Measurements from ENCODE around the gene SVIP.
A peak's percentile ranks its signal among the peaks of the same experiment; 100 is the strongest.

The SVIP gene

DNA sequence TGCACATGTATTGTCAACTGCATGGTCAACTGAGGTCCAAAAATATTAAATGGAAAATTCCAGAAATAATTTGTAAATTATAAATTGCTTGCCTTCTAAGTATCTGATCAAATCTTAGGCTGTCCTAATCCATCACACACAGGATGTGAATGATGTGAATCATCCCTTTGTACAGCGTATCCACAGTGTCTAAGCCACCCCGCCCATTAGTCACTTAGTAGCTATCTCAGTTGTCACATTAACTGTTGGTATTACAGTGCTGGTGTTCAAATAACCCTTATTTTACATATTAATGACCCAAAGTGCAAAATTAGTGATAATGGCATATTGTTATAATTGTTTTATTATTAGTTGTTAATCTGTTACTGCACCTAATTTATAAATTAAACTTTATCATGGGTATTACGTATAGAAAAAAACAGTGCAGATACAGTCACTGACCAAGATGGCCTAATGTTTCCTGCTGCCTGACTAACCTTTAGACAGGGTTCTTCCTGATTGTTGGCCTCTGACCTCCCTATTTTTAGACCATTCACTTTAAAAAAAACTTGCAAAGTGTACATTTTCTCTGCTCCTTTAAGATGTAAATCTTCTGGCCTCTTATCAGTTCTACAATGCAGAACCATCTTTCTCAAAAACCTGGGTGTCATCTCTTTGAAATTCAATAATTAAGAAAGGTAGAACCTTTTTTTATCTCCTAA lies 2.9 kb upstream of the SVIP start:
- TF ChIP-seq EZH2phosphoT487 (IDR thresholded peaks at IDR 0.05; ENCODE audit: borderline replicate concordance, low read length) (no peak), CTCF (IDR thresholded peaks at IDR 0.05; ENCODE audit: low read depth, low read length, poor library complexity, severe bottlenecking) (no peak)
- Histone ChIP-seq H3K4me2 (ENCODE audit: low read length) (no peak overlapping the region), H3F3A (ENCODE audit: control insufficient read depth, insufficient read depth) (no peaks in the 10 kb centered on the region)

DNA sequence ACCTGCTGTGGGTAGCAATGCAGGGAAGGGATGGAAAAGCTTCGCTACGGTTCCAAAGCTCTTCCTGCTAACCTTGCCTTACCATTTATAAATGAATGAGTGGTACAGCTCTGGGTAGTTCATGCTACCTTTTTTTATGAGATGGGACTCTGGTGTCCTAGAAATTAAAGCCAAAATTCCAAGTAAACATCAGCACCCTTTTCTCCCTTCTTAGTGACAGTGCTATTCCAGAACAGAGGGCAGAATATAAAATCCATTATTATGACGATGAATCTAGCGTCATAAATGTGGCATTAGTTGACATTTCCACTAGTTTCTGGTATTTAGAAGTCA lies 447 bp upstream of the SVIP start:
- Histone ChIP-seq H3K4me3 (ENCODE audit: low read length) (peak overlapping the region; percentile 91), H3K27me3 (ENCODE audit: control insufficient read depth, low read length) (no peaks in the 10 kb centered on the region), H3K27ac (ENCODE audit: low read depth, low read length) (no peak overlapping the region), H3K9me2 (replicated peaks; ENCODE audit: control insufficient read depth, low read length) (no peaks in the 10 kb centered on the region; the same call in 1 of the 2 replicates), H3K79me2 (ENCODE audit: control insufficient read depth, low read length) (peaks cover 12% of the 10 kb centered on the region), H3K4me1 (ENCODE audit: control insufficient read depth, low read length) (peaks cover 13% of the 10 kb centered on the region), H3K4me2 (ENCODE audit: low read length) (peak overlapping the region; percentile 69), H3F3A (ENCODE audit: control insufficient read depth, insufficient read depth) (no peaks in the 10 kb centered on the region), H4K20me1 (ENCODE audit: control insufficient read depth, insufficient read depth, low read depth, low read length) (no peaks in the 10 kb centered on the region), H3K9me3 (ENCODE audit: control insufficient read depth, insufficient read depth, low read length) (no peaks in the 10 kb centered on the region), H3K36me3 (ENCODE audit: control insufficient read depth, low read length) (peaks cover 15% of the 10 kb centered on the region)
- TF ChIP-seq CTCF (IDR thresholded peaks at IDR 0.05; ENCODE audit: low read depth, low read length, poor library complexity, severe bottlenecking) (peak; percentile 6), EZH2phosphoT487 (IDR thresholded peaks at IDR 0.05; ENCODE audit: borderline replicate concordance, low read length) (no peak)

More for the DNA sequence above, 2.9 kb upstream of the SVIP start:
- H3K9me3 ChIP-seq (ENCODE audit: control insufficient read depth, insufficient read depth, low read length): no peaks in the 10 kb centered on the region
- H3K79me2 ChIP-seq (ENCODE audit: control insufficient read depth, low read length): peaks cover 12% of the 10 kb centered on the region
- H3K9me2 ChIP-seq (replicated peaks; ENCODE audit: control insufficient read depth, low read length): no peaks in the 10 kb centered on the region
- H3K4me1 ChIP-seq (ENCODE audit: control insufficient read depth, low read length): peaks cover 13% of the 10 kb centered on the region
- no peak overlapping the region for H3K27ac ChIP-seq (ENCODE audit: low read depth, low read length)
- no peak overlapping the region for H3K4me3 ChIP-seq (ENCODE audit: low read length)
- H3K27me3 ChIP-seq (ENCODE audit: control insufficient read depth, low read length): no peaks in the 10 kb centered on the region
- H3K36me3 ChIP-seq (ENCODE audit: control insufficient read depth, low read length): no peaks in the 10 kb centered on the region
- no peaks in the 10 kb centered on the region for H4K20me1 ChIP-seq (ENCODE audit: control insufficient read depth, insufficient read depth, low read depth, low read length)

DNA sequence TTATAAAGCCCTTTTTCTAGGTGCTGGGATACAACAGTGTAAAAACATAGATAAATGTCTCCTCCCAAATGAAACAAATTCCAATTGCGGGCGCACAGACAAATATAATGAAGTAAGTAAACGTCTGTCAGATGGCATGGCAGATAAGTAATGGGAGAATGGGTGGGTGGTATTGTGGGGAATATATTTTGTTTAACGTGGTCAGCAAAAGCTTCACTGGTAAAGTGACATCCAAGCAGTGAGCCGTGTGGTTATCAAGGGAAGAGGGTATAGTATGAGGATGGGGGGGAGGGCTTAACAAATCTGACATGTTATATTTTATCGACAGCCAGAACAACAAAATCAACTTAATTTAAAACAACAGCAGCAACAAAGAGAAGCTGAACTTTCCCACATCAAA lies 1.2 kb downstream of the SVIP start:
- Histone ChIP-seq H3K9me2 (replicated peaks; ENCODE audit: control insufficient read depth, low read length) (no peaks in the 10 kb centered on the region; the same call in 1 of the 2 replicates), H3K79me2 (ENCODE audit: control insufficient read depth, low read length) (peaks cover 12% of the 10 kb centered on the region), H3K4me2 (ENCODE audit: low read length) (peak overlapping the region; percentile 69), H3K27ac (ENCODE audit: low read depth, low read length) (no peak overlapping the region), H3F3A (ENCODE audit: control insufficient read depth, insufficient read depth) (no peaks in the 10 kb centered on the region), H3K9me3 (ENCODE audit: control insufficient read depth, insufficient read depth, low read length) (no peaks in the 10 kb centered on the region), H3K27me3 (ENCODE audit: control insufficient read depth, low read length) (no peaks in the 10 kb centered on the region), H4K20me1 (ENCODE audit: control insufficient read depth, insufficient read depth, low read depth, low read length) (no peaks in the 10 kb centered on the region), H3K36me3 (ENCODE audit: control insufficient read depth, low read length) (peaks cover 22% of the 10 kb centered on the region), H3K4me1 (ENCODE audit: control insufficient read depth, low read length) (peaks cover 13% of the 10 kb centered on the region), H3K4me3 (ENCODE audit: low read length) (peak overlapping the region; percentile 91)
- TF ChIP-seq CTCF (IDR thresholded peaks at IDR 0.05; ENCODE audit: low read depth, low read length, poor library complexity, severe bottlenecking): no peak
- TF ChIP-seq EZH2phosphoT487 (IDR thresholded peaks at IDR 0.05; ENCODE audit: borderline replicate concordance, low read length): no peak

Measured in DOHH2 (cell line).